Hepatic stellate cell (primary cell): ENCODE results near the gene MAP7D3.
"Not testable (repeated sequence)": the region's sequence is repeated elsewhere in the genome, so short reads cannot be mapped to it uniquely, and the experiment has no call there.

Experiments
- DNase-seq: peaks from one replicate; pipeline ENCODE4 v3.0.0; 2011; ENCODE audit warnings: low spot score

Gene MAP7D3

GRCh38 chrX:136250191-136251040 lies 784 bp downstream of the MAP7D3 start:
- peak; percentile 51 for DNase-seq

- DNase-seq = no peak
Observed at GRCh38 chrX:136246201-136246600, 5.0 kb downstream of the MAP7D3 start.

- DNase-seq = not testable (repeated sequence)
Observed at GRCh38 chrX:136237849-136238248, 13.4 kb downstream of the MAP7D3 start.

- no peak for DNase-seq
Observed at GRCh38 chrX:136237074-136237473, 14.1 kb downstream of the MAP7D3 start.

- DNase-seq = no peak
Observed at GRCh38 chrX:136228839-136229207, 22.4 kb downstream of the MAP7D3 start.

- DNase-seq = no peak
Observed at GRCh38 chrX:136227948-136228838, 23.0 kb downstream of the MAP7D3 start.

- DNase-seq = no peak
Observed at GRCh38 chrX:136227074-136227473, 24.1 kb downstream of the MAP7D3 start.

- DNase-seq = no peak
Observed at GRCh38 chrX:136221851-136222513, 29.2 kb downstream of the MAP7D3 start.

GRCh38 chrX:136220951-136221350 lies 30.2 kb downstream of the MAP7D3 start:
- DNase-seq = no peak

GRCh38 chrX:136220540-136220939 lies 30.7 kb downstream of the MAP7D3 start:
- no peak for DNase-seq

GRCh38 chrX:136219893-136220292 lies 31.3 kb downstream of the MAP7D3 start:
- no peak for DNase-seq

- DNase-seq = no peak
Observed at GRCh38 chrX:136215559-136215958, 35.6 kb downstream of the MAP7D3 start.

GRCh38 chrX:136214551-136214950 lies 36.6 kb downstream of the MAP7D3 start:
- peak; percentile 55 for DNase-seq

- no peak for DNase-seq
Observed at GRCh38 chrX:136212557-136213111, 38.6 kb downstream of the MAP7D3 start.

GRCh38 chrX:136211766-136212556 lies 39.2 kb downstream of the MAP7D3 start:
- DNase-seq = no peak

GRCh38 chrX:136210806-136211205 lies 40.4 kb downstream of the MAP7D3 start:
- no peak for DNase-seq

- no peak for DNase-seq
Observed at GRCh38 chrX:136210243-136210642, 41.0 kb downstream of the MAP7D3 start.

GRCh38 chrX:136209751-136210150 lies 41.4 kb downstream of the MAP7D3 start:
- no peak for DNase-seq

GRCh38 chrX:136209016-136209738 lies 42.0 kb downstream of the MAP7D3 start:
- peak; percentile 63 for DNase-seq

- no peak for DNase-seq
Observed at GRCh38 chrX:136207546-136207945, 43.7 kb downstream of the MAP7D3 start.

- no peak for DNase-seq
Observed at GRCh38 chrX:136206916-136207315, 44.3 kb downstream of the MAP7D3 start.
